GM23338 (cell line): ENCODE results near the gene ZNF100.

Experiments used
- CREB1 ChIP-seq: fragments of 250-450 bp; sonication (Bioruptor Pico); IDR thresholded peaks from 2 replicates; pipeline ENCODE4 v1.5.0; 2020; ENCODE audit warnings: low read depth, mild to moderate bottlenecking, moderate library complexity
- EZH2 ChIP-seq: fragments of 200-600 bp; sonication (generic); IDR thresholded peaks from one replicate; pipeline ENCODE4 v1.8.0; 2017; ENCODE audit warnings: antibody characterized with exemption, mild to moderate bottlenecking, low read depth; ENCODE audit not compliant: unreplicated experiment
- EZH2phosphoT487 ChIP-seq: fragments of 200-600 bp; sonication (generic); IDR thresholded peaks from one replicate; pipeline ENCODE4 v1.8.1; 2018; ENCODE audit warnings: antibody characterized with exemption; ENCODE audit not compliant: unreplicated experiment
- POLR2AphosphoS5 ChIP-seq: IDR thresholded peaks from 2 replicates; pipeline ENCODE4 v1.6.1; 2016; ENCODE audit warnings: antibody characterized with exemption, low read depth
- STAT1 ChIP-seq: IDR thresholded peaks from one replicate; pipeline ENCODE4 v1.6.1; 2016; ENCODE audit warnings: antibody characterized with exemption; ENCODE audit not compliant: unreplicated experiment
- ZNF331 ChIP-seq: fragments of 250-450 bp; sonication (Bioruptor Pico); IDR thresholded peaks from 2 replicates; pipeline ENCODE4 v1.5.0; 2020; ENCODE audit warnings: low read depth, mild to moderate bottlenecking, moderate library complexity
- TF ChIP-seq, protein P1 (sequence below), 2 experiments: fragments of 200-600 bp in 1 of 2; sonication (generic) in 1 of 2; conservative IDR thresholded peaks; 2 replicates each; pipeline versions ENCODE4 v1.5.1 to v1.6.1; 2016 to 2017; ENCODE audit warnings: antibody characterized with exemption in 2 of 2, low read depth in 2 of 2, mild to moderate bottlenecking in 2 of 2, moderate library complexity in 1 of 2
- TF ChIP-seq, protein P2 (sequence below): IDR thresholded peaks from one replicate; pipeline ENCODE4 v1.6.1; 2018; ENCODE audit warnings: antibody characterized with exemption; ENCODE audit not compliant: unreplicated experiment
- TF ChIP-seq, protein P3 (sequence below): IDR thresholded peaks from 2 replicates; pipeline ENCODE4 v1.6.1; 2016; ENCODE audit warnings: antibody characterized with exemption

DNA sequence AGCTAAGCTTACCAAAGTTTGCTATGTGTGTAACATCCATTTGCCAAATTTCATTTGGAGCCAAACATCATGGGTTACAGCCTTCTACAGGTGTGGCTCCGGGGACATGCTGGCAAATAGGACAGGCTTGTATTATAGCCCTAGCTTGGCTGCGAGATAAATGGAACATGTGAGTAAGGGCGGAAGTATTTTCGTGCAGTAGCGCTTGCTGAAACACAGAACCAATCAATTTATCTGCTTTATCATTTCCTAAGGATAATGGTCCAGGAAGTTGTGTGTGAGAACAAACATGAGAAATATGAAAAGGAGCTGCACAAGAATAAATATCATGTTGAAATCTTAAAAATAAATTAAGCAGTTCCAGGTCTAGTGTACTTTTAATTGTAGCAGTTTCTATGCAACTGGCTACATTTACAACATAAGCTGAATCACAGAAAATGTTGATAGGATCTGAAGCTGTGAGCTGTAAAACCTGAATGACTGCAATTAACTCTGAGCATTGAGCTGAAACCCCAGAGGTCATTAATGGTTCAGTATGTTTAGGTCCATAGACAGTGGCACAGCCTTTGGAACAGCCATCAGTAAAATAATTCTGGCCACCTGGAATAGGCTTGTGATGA is 22.2 kb upstream of the ZNF100 start:
- TF ChIP-seq, protein P1, sequence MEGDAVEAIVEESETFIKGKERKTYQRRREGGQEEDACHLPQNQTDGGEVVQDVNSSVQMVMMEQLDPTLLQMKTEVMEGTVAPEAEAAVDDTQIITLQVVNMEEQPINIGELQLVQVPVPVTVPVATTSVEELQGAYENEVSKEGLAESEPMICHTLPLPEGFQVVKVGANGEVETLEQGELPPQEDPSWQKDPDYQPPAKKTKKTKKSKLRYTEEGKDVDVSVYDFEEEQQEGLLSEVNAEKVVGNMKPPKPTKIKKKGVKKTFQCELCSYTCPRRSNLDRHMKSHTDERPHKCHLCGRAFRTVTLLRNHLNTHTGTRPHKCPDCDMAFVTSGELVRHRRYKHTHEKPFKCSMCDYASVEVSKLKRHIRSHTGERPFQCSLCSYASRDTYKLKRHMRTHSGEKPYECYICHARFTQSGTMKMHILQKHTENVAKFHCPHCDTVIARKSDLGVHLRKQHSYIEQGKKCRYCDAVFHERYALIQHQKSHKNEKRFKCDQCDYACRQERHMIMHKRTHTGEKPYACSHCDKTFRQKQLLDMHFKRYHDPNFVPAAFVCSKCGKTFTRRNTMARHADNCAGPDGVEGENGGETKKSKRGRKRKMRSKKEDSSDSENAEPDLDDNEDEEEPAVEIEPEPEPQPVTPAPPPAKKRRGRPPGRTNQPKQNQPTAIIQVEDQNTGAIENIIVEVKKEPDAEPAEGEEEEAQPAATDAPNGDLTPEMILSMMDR (conservative IDR thresholded peaks at IDR 0.05; ENCODE audit: low read depth in 2 of 2): no peak
- TF ChIP-seq POLR2AphosphoS5 (no peak), CREB1 (no peak), EZH2phosphoT487 (no peak), EZH2 (no peak), ZNF331 (no peak), STAT1 (no peak)
- TF ChIP-seq, protein P2, sequence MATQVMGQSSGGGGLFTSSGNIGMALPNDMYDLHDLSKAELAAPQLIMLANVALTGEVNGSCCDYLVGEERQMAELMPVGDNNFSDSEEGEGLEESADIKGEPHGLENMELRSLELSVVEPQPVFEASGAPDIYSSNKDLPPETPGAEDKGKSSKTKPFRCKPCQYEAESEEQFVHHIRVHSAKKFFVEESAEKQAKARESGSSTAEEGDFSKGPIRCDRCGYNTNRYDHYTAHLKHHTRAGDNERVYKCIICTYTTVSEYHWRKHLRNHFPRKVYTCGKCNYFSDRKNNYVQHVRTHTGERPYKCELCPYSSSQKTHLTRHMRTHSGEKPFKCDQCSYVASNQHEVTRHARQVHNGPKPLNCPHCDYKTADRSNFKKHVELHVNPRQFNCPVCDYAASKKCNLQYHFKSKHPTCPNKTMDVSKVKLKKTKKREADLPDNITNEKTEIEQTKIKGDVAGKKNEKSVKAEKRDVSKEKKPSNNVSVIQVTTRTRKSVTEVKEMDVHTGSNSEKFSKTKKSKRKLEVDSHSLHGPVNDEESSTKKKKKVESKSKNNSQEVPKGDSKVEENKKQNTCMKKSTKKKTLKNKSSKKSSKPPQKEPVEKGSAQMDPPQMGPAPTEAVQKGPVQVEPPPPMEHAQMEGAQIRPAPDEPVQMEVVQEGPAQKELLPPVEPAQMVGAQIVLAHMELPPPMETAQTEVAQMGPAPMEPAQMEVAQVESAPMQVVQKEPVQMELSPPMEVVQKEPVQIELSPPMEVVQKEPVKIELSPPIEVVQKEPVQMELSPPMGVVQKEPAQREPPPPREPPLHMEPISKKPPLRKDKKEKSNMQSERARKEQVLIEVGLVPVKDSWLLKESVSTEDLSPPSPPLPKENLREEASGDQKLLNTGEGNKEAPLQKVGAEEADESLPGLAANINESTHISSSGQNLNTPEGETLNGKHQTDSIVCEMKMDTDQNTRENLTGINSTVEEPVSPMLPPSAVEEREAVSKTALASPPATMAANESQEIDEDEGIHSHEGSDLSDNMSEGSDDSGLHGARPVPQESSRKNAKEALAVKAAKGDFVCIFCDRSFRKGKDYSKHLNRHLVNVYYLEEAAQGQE: no peak
- TF ChIP-seq, protein P3, sequence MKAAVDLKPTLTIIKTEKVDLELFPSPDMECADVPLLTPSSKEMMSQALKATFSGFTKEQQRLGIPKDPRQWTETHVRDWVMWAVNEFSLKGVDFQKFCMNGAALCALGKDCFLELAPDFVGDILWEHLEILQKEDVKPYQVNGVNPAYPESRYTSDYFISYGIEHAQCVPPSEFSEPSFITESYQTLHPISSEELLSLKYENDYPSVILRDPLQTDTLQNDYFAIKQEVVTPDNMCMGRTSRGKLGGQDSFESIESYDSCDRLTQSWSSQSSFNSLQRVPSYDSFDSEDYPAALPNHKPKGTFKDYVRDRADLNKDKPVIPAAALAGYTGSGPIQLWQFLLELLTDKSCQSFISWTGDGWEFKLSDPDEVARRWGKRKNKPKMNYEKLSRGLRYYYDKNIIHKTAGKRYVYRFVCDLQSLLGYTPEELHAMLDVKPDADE: no peak
